Measurements from ENCODE around the gene CD74. TPM values are rescaled to one million over a fixed set of nuclear protein-coding genes. Genes with fewer than 3 reads are reported as not detected.

The CD74 gene
- total and polyA plus RNA-seq, 2 of the 13 experiments (the other 11 are each of a cell fraction or from before 2014, with no cell fraction given), result 34.1 to 84.4 TPM

GRCh38 chr5:150457562-150458240, 45.0 kb upstream of the CD74 start (continued):
- TF ChIP-seq KIAA2018 (CRISPR knock-in tag; IDR thresholded peaks at IDR 0.05; ENCODE audit: borderline replicate concordance) (no peak), ZNF572 (CRISPR knock-in tag; IDR thresholded peaks at IDR 0.05) (peak; percentile 77; the same call in 1 of the 2 replicates), TCF7 (IDR thresholded peaks at IDR 0.05; ENCODE audit: low read depth) (no peak), ZNF296 (CRISPR knock-in tag; conservative IDR thresholded peaks at IDR 0.05) (no peak), ADNP (CRISPR knock-in tag; IDR thresholded peaks at IDR 0.05) (0 out of 2 replicates have a peak, but pooled peaks have one; percentile 10), MAFF (IDR thresholded peaks at IDR 0.05; ENCODE audit: low read depth, low read length) (no peak), ZNF263 (CRISPR knock-in tag; IDR thresholded peaks at IDR 0.05) (peak; percentile 45; the same call in 1 of the 2 replicates), MIER2 (CRISPR knock-in tag; IDR thresholded peaks at IDR 0.05) (no peak), ZNF768 (CRISPR knock-in tag; IDR thresholded peaks at IDR 0.05) (peak; percentile 99), ZNF580 (CRISPR knock-in tag; IDR thresholded peaks at IDR 0.05; ENCODE audit: borderline replicate concordance, low read depth) (no peak)
- TF ChIP-seq, protein P1, sequence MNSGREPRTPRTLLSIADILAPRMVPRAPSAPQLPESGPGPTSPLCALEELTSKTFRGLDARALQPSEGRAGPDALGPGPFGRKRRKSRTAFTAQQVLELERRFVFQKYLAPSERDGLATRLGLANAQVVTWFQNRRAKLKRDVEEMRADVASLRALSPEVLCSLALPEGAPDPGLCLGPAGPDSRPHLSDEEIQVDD (CRISPR knock-in tag; IDR thresholded peaks at IDR 0.05; ENCODE audit: borderline replicate concordance), result no peak

Measured in HepG2 (cell line).